ENCODE data around the gene FOXQ1. TPM values are rescaled to one million over a fixed set of nuclear protein-coding genes. Genes with fewer than 3 reads are reported as not detected.

FOXQ1 gene
- total and polyA plus RNA-seq, 2 of the 13 experiments (the other 11 are each of a cell fraction or from before 2014, with no cell fraction given) = 35.2 to 39.8 TPM

DNA sequence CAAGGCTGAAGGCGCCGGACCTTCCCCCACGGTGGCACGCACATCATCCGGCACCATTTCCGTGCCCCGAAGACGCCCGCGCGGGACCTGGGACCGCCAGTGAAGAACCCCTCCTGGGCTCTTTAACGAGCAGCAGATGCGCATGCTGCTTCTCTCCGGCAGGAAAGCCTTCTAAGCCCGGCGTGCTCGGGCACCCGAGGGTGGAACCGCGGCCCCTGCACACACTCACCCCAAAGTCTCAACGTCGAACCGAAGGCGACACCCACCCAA, 240 bp downstream of the FOXQ1 start (continued):
- TF ChIP-seq DBP (CRISPR knock-in tag; IDR thresholded peaks at IDR 0.05; ENCODE audit: not compliant biosample characterization) (peak; percentile 1), ZNF512B (CRISPR knock-in tag; IDR thresholded peaks at IDR 0.05; ENCODE audit: borderline replicate concordance) (no peak), ZNF644 (CRISPR knock-in tag; IDR thresholded peaks at IDR 0.05; ENCODE audit: low read depth) (no peak), SOX6 (IDR thresholded peaks at IDR 0.05) (no peak), SOX6 (CRISPR knock-in tag; IDR thresholded peaks at IDR 0.05) (no peak), ZNF124 (CRISPR knock-in tag; IDR thresholded peaks at IDR 0.05) (0 out of 2 replicates have a peak, but pooled peaks have one; percentile 6), SRSF1 (optimal IDR thresholded peaks at IDR 0.05; ENCODE audit: low read depth, low read length) (peak; percentile 30), ZNF678 (CRISPR knock-in tag; IDR thresholded peaks at IDR 0.05) (peak; percentile 14; the same call in 1 of the 2 replicates), ZNF501 (CRISPR knock-in tag; IDR thresholded peaks at IDR 0.05) (peak; percentile 4; the same call in 1 of the 2 replicates), DDIT3 (CRISPR knock-in tag; IDR thresholded peaks at IDR 0.05) (no peak), POLR2A (IDR thresholded peaks at IDR 0.05; ENCODE audit: insufficient read depth in 1 of 2, low read depth in 2 of 2, low read length in 2 of 2) (peak in 1 of 2 experiments; percentile 1; a peak in 1 of 4 replicates), IKZF4 (CRISPR knock-in tag; IDR thresholded peaks at IDR 0.05; ENCODE audit: borderline replicate concordance, low read depth, not compliant biosample characterization) (no peak), GFI1 (CRISPR knock-in tag; IDR thresholded peaks at IDR 0.05; ENCODE audit: borderline replicate concordance) (peak; percentile 17; the same call in 1 of the 2 replicates), ZNF777 (CRISPR knock-in tag; IDR thresholded peaks at IDR 0.05) (peak; percentile 51), ZSCAN22 (CRISPR knock-in tag; IDR thresholded peaks at IDR 0.05) (peak; percentile 9; the same call in 1 of the 2 replicates), EHMT2 (IDR thresholded peaks at IDR 0.05; ENCODE audit: borderline replicate concordance, low read depth, low read length) (no peak), ZNF570 (CRISPR knock-in tag; IDR thresholded peaks at IDR 0.05; ENCODE audit: borderline replicate concordance) (0 out of 2 replicates have a peak, but pooled peaks have one; percentile 55), ASH2L (IDR thresholded peaks at IDR 0.05; ENCODE audit: insufficient read length, low read depth, low read length) (peak; percentile 9), SIN3A (IDR thresholded peaks at IDR 0.05; ENCODE audit: borderline replicate concordance, low read depth, low read length) (0 out of 2 replicates have a peak, but pooled peaks have one; percentile 27), CBFB (CRISPR knock-in tag; IDR thresholded peaks at IDR 0.05) (no peak), KMT2A (CRISPR knock-in tag; IDR thresholded peaks at IDR 0.05) (0 out of 2 replicates have a peak, but pooled peaks have one; percentile 33), ZNF703 (CRISPR knock-in tag; IDR thresholded peaks at IDR 0.05; ENCODE audit: borderline replicate concordance) (peak; percentile 85; the same call in 1 of the 2 replicates), KDM2A (CRISPR knock-in tag; IDR thresholded peaks at IDR 0.05; ENCODE audit: borderline replicate concordance, low read depth) (0 out of 2 replicates have a peak, but pooled peaks have one; percentile 7), POLR2G (IDR thresholded peaks at IDR 0.05; ENCODE audit: low read depth, low read length) (peak; percentile 85)
- TF ChIP-seq, protein P1, sequence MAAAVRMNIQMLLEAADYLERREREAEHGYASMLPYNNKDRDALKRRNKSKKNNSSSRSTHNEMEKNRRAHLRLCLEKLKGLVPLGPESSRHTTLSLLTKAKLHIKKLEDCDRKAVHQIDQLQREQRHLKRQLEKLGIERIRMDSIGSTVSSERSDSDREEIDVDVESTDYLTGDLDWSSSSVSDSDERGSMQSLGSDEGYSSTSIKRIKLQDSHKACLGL (CRISPR knock-in tag; IDR thresholded peaks at IDR 0.05) = peak; percentile 8; the same call in 1 of the 2 replicates
- TF ChIP-seq, protein P2, sequence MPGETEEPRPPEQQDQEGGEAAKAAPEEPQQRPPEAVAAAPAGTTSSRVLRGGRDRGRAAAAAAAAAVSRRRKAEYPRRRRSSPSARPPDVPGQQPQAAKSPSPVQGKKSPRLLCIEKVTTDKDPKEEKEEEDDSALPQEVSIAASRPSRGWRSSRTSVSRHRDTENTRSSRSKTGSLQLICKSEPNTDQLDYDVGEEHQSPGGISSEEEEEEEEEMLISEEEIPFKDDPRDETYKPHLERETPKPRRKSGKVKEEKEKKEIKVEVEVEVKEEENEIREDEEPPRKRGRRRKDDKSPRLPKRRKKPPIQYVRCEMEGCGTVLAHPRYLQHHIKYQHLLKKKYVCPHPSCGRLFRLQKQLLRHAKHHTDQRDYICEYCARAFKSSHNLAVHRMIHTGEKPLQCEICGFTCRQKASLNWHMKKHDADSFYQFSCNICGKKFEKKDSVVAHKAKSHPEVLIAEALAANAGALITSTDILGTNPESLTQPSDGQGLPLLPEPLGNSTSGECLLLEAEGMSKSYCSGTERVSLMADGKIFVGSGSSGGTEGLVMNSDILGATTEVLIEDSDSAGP (CRISPR knock-in tag; IDR thresholded peaks at IDR 0.05; ENCODE audit: borderline replicate concordance) = peak; percentile 5; the same call in 1 of the 2 replicates
